ENCODE results near the gene LYPD5.

- TF ChIP-seq CTCF (IDR thresholded peaks at IDR 0.05; ENCODE audit: control extremely low read depth in 1 of 3, insufficient read depth in 1 of 3, low read depth in 1 of 3, low read length in 3 of 3), result no peak
- no peak for TF ChIP-seq EZH2 (IDR thresholded peaks at IDR 0.05; ENCODE audit: low read depth, low read length, severe bottlenecking)
- TF ChIP-seq MAX (IDR thresholded peaks at IDR 0.05), result no peak
- TF ChIP-seq POLR2A (IDR thresholded peaks at IDR 0.05; ENCODE audit: control extremely low read depth in 1 of 2, low read depth in 2 of 2, low read length in 2 of 2), result no peak
- TF ChIP-seq, protein P1, sequence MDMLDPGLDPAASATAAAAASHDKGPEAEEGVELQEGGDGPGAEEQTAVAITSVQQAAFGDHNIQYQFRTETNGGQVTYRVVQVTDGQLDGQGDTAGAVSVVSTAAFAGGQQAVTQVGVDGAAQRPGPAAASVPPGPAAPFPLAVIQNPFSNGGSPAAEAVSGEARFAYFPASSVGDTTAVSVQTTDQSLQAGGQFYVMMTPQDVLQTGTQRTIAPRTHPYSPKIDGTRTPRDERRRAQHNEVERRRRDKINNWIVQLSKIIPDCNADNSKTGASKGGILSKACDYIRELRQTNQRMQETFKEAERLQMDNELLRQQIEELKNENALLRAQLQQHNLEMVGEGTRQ (IDR thresholded peaks at IDR 0.05; ENCODE audit: low read length), result no peak
- no peak for TF ChIP-seq CBX5 (IDR thresholded peaks at IDR 0.05; ENCODE audit: low read depth, low read length)
- TF ChIP-seq YY1 (IDR thresholded peaks at IDR 0.05; ENCODE audit: low read depth, low read length), result no peak
- TF ChIP-seq CREB1 (IDR thresholded peaks at IDR 0.05), result no peak
- TF ChIP-seq EP300 (IDR thresholded peaks at IDR 0.05; ENCODE audit: borderline replicate concordance in 1 of 2, low read depth in 2 of 2, low read length in 2 of 2), result no peak
- no peak for TF ChIP-seq RAD21 (IDR thresholded peaks at IDR 0.05 in 1 of 2, conservative IDR thresholded peaks at IDR 0.05 in 1 of 2; ENCODE audit: low read depth in 2 of 2, low read length in 2 of 2)
These were observed 4.2 kb downstream of the LYPD5 start for GRCh38 chr19:43798026-43798545.
